Cardiac septum (tissue), 1 donor: ENCODE data around the gene SLAMF6. TPM values are rescaled to one million over a fixed set of nuclear protein-coding genes. Genes with fewer than 3 reads are reported as not detected.

ENCODE experiments used
- DNase-seq: peaks from one replicate; pipeline ENCODE4 v3.0.0-alpha.2; 2020; ENCODE audit warnings: low spot score
- intact Hi-C: fragments of 100-400 bp; cut with DNase I; formaldehyde crosslinking; loops from one replicate; pipeline ENCODE4 v1.14.0; 2022
- total RNA-seq: library from RNA; stranded (reverse); fragmentation: NEBNext Ultra II Directional; extraction: Animal tissue kit (Norgen Biotek cat#: 25700); gene quantifications from one replicate; pipeline ENCODE4 v1.2.1, GENCODE V29; 2021
- donor health status: DM: no; HTN: no; CAD: no.

SLAMF6 gene
- total RNA-seq, 1 donor from 2014 or later: 0.13 TPM

- intact Hi-C loops: no loop called here
- no peak for DNase-seq
Measured at GRCh38 chr1:160439718-160440117, 83.3 kb downstream of the SLAMF6 start.

- no peak for DNase-seq
- intact Hi-C loops: no loop called here
Measured at GRCh38 chr1:160438935-160439334, 84.1 kb downstream of the SLAMF6 start.

GRCh38 chr1:160438317-160438918, 84.6 kb downstream of the SLAMF6 start:
- intact Hi-C loops: no loop called here
- no peak for DNase-seq

GRCh38 chr1:160437432-160438316, 85.4 kb downstream of the SLAMF6 start:
- DNase-seq: no peak
- intact Hi-C loops: no loop called here

- intact Hi-C loops: no loop called here
- no peak for DNase-seq
Measured at GRCh38 chr1:160436966-160437365, 86.1 kb downstream of the SLAMF6 start.

Other genes starting within 250 kb of the SLAMF6 start
- gene PEX19, start 238.1 kb downstream of the SLAMF6 start, total RNA-seq: 68.9 TPM
- gene COPA, start 180.0 kb downstream of the SLAMF6 start, total RNA-seq: 118 TPM
- gene NCSTN, start 179.9 kb downstream of the SLAMF6 start, total RNA-seq: 53.7 TPM
- not detected for gene NHLH1, start 156.2 kb downstream of the SLAMF6 start, total RNA-seq
- 1.4 TPM for gene VANGL2, start 122.7 kb downstream of the SLAMF6 start, total RNA-seq
- gene CD84, start 56.2 kb upstream of the SLAMF6 start, total RNA-seq: 2.4 TPM
- gene SLAMF1, start 123.8 kb upstream of the SLAMF6 start, total RNA-seq: 1.0 TPM
- 1.00 TPM for gene CD48, start 188.6 kb upstream of the SLAMF6 start, total RNA-seq
- gene SLAMF7, start 216.0 kb upstream of the SLAMF6 start, total RNA-seq: 1.2 TPM